ENCODE results near the gene MTR. TPM values are rescaled to one million over a fixed set of nuclear protein-coding genes. Genes with fewer than 3 reads are reported as not detected.

The MTR gene
- 10.0 and 13.8 TPM in 2 replicates for total RNA-seq (2014; rRNA removed; shearing (Covaris generic); ENCODE audit: low replicate concordance)

DNA sequence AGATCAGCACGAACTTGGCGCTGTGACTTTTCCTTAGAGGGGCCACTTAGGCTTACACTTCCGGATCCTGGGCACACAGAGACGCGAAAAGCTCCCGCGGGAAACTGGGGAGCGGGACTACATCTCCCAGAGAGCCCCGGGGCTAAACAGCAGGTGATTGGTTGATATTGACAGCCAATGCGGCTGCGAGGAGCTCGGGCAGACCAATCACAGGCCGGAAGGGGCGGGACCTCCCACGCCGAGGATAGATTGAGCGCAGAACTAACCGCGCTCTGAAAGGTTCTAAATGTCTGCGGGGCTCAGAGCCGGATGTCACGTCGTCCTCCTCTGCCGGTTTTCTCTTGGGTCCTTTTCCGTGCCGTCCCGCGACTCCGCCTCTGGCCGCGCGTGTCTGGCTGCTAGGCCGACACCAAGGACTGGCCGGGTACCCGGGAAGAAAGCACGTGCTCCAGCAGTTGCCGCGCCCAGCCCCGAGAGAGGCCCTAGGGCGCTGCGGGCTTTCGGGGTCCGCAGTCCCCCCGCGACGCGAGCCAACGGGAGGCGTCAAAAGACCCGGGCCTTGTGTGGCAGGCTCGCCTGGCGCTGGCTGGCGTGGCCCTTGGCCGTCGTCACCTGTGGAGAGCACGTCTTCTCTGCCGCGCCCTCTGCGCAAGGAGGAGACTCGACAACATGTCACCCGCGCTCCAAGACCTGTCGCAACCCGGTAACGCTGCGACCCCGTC, at the start of gene MTR:
MTR (plus strand) TSS at position 258 of the 722 bp plus-strand sequence; CDS start at position 670, 412 bp downstream.
- peak; percentile 98 for DNase-seq (ENCODE audit: low read depth)
- in situ Hi-C loops (cut with HindIII; ENCODE audit: low pct_unique_long_range_greater_than_20kb, low sequenced_read_pairs): no loop called here

GRCh38 chr1:236746785-236747184, 48.3 kb upstream of the MTR start:
- in situ Hi-C loops (cut with HindIII; ENCODE audit: low pct_unique_long_range_greater_than_20kb, low sequenced_read_pairs): no loop called here

GRCh38 chr1:236747311-236747985, 47.6 kb upstream of the MTR start:
- in situ Hi-C loops (cut with HindIII; ENCODE audit: low pct_unique_long_range_greater_than_20kb, low sequenced_read_pairs): no loop called here
- DNase-seq (ENCODE audit: low read depth): no peak

More at GRCh38 chr1:236746785-236747184, 48.3 kb upstream of the MTR start:
- DNase-seq (ENCODE audit: low read depth): no peak

- no peak for DNase-seq (ENCODE audit: low read depth)
- in situ Hi-C loops (cut with HindIII; ENCODE audit: low pct_unique_long_range_greater_than_20kb, low sequenced_read_pairs): no loop called here
Measured at GRCh38 chr1:236748268-236748870, 46.7 kb upstream of the MTR start.

DNA sequence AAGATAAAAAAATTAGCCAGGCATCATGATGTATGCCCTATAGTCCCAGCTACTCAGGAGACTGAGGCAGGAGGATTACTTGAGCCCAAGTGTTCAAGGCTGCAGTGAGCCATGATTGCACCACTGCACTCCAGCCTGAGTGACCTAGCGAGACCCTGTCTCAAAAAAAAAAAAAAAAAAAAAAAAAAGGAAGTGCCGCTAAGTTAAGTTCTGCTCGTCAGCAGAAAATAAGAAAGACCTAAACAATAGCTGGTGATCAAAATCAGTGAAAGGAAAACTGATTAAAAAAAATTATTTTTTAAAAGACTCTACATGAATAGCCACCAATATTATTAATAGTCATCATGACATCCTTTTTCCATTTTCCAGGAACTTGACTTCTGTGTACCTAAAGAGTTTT, 44.2 kb upstream of the MTR start:
- in situ Hi-C loops (cut with HindIII; ENCODE audit: low pct_unique_long_range_greater_than_20kb, low sequenced_read_pairs): no loop called here
- no peak for DNase-seq (ENCODE audit: low read depth)

- no peak for DNase-seq (ENCODE audit: low read depth)
- in situ Hi-C loops (cut with HindIII; ENCODE audit: low pct_unique_long_range_greater_than_20kb, low sequenced_read_pairs): no loop called here
Measured at GRCh38 chr1:236751385-236751784, 43.7 kb upstream of the MTR start.

GRCh38 chr1:236751935-236752334, 43.2 kb upstream of the MTR start:
- no peak for DNase-seq (ENCODE audit: low read depth)
- in situ Hi-C loops (cut with HindIII; ENCODE audit: low pct_unique_long_range_greater_than_20kb, low sequenced_read_pairs): no loop called here

DNA sequence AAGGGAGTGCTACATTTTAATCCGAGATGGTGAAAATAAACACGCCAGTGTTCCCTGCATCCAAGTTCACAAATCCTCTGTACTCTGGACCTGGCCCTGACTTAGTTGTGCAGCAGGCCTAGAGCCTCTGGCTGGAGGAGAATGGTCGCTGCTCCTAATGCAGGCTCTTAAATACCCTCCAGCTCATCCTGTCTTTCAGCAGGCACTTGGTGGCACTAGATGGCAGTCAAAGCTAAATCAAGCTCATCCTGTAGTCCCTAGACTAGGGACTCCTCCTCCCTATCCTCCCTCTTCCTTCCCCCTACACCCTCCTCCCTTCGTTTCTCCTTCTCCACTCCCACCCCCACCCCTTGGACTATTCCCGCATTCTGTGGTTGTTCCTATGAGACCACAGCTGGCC, 41.6 kb upstream of the MTR start:
- in situ Hi-C loops (cut with HindIII; ENCODE audit: low pct_unique_long_range_greater_than_20kb, low sequenced_read_pairs): no loop called here
- DNase-seq (ENCODE audit: low read depth): peak; percentile 47

DNA sequence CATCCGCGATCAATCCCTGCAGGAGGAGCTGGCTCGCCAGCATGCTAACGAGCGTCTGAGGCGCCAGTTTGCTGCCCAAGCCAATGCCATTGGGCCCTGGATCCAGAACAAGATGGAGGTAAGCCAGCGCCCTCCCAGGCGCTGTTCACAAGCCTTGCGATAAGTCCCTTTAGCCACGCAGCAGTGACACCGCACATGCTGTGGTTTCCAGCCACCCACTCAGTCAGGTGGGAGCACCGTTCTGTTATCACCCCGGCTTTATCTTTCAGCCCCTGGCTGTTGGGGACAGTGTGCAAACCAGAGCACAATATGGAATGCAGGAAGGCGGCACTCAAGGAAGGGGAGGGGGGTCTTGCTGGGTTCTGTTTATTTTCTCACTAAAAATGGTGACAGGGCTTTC, 41.1 kb upstream of the MTR start:
- in situ Hi-C loops (cut with HindIII; ENCODE audit: low pct_unique_long_range_greater_than_20kb, low sequenced_read_pairs): no loop called here

GRCh38 chr1:236754525-236755210, 40.4 kb upstream of the MTR start:
- in situ Hi-C loops (cut with HindIII; ENCODE audit: low pct_unique_long_range_greater_than_20kb, low sequenced_read_pairs): no loop called here

More for the DNA sequence above, 41.1 kb upstream of the MTR start:
- DNase-seq (ENCODE audit: low read depth): no peak

DNA sequence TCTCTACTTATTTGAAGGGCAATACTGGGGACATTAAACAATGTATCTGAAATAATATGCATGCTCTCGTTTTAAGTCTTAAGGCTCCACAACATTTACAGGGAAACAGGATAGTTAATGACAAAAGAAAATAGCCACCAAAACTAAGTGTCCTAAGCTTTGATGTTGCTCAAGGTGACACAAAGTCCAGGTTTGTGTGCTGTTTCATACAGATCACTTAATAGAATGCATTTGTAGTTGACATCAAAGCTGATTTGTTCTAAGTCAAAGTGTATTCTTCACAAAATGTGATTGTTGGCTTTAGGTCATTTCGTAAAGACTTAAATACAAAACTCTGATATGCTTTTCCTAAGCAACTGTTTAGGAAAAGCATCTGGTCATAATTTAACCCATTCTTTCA, 37.5 kb upstream of the MTR start:
- in situ Hi-C loops (cut with HindIII; ENCODE audit: low pct_unique_long_range_greater_than_20kb, low sequenced_read_pairs): no loop called here
- no peak for DNase-seq (ENCODE audit: low read depth)

More at GRCh38 chr1:236754525-236755210, 40.4 kb upstream of the MTR start:
- DNase-seq (ENCODE audit: low read depth): no peak

DNA sequence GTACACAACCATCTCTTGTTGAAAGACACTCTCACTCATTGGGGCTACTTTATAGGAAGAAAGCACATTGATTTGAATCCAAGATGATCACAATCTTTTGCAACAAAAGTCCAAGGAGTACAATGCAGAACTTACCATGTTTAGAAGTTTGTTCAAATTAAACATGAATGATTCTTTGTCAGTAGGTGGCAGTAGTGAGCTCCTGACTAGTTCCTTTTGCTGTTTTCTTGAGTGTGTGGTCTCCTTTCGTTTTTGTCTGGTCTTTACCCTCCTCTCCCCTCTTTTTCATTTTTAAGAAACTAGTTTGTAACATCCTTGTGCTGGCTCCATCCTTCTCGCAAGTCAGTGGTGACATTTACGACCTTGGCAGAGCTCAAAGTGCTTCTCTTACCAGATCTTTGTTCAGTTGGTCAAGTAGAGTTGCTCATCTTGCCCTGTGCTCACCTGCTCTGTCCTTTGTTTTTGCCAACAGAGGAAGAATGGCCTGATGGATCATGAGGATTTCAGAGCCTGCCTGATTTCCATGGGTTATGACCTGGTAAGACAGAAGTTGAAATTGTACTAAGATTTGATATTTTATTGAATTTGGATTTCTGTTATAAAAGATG, 35.7 kb upstream of the MTR start:
- in situ Hi-C loops (cut with HindIII; ENCODE audit: low pct_unique_long_range_greater_than_20kb, low sequenced_read_pairs): no loop called here

DNA sequence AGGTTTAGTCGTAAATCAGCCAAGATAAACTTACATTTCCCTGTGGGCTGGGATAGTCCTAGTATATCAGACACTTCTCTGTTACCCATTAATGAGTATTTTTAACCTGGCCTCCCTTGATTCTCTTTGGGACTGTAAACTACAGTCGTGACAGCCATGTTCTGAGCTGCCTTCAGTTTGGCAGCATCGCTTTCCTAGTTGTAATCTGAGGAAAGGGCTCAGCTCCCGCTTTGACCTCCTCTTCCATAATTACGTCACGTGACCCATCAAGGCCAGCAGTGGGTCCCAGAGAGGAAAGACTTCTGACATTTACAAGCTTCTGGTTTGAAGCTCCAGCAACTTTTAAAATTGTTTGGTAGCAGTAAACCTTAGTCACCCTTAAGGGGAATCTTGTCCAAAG, 34.6 kb upstream of the MTR start:
- DNase-seq (ENCODE audit: low read depth): no peak
- in situ Hi-C loops (cut with HindIII; ENCODE audit: low pct_unique_long_range_greater_than_20kb, low sequenced_read_pairs): no loop called here

More for the DNA sequence above, 35.7 kb upstream of the MTR start:
- peak; percentile 25 for DNase-seq (ENCODE audit: low read depth)

GRCh38 chr1:236760986-236761385, 34.1 kb upstream of the MTR start:
- in situ Hi-C loops (cut with HindIII; ENCODE audit: low pct_unique_long_range_greater_than_20kb, low sequenced_read_pairs): no loop called here
- no peak for DNase-seq (ENCODE audit: low read depth)

DNA sequence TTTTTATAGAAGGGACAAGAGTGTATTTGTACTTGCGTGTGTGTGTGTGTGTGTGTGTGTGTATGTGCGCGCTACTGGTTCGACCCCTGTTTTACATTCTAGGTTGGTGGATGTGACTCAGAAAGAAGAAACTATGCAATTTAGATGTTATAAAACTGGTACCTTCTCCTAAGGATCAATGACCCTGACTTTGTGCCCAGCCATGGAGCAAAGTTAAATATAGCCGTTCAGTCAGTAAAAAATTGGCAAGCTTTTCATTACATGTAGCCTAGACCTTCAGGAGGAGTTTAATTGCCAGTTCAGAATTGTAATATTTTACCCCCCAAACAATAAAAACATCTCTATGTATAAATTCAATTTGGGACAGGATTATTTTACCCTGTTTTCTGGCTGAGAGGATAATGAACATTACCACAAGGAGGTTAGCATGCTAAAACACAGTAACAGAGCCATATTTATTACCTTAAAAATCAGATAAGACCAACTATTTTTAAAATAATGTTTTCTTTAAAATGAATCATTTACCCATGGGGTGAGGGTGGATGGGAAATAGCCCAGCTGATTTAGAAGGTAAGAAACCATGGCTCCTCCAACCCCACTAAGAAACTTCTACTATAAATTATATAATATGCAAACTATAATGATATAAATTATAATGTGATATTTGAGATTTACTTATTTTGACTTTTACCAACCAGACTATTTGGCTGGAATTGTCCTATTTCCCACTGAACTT, 33.5 kb upstream of the MTR start:
- in situ Hi-C loops (cut with HindIII; ENCODE audit: low pct_unique_long_range_greater_than_20kb, low sequenced_read_pairs): no loop called here

DNA sequence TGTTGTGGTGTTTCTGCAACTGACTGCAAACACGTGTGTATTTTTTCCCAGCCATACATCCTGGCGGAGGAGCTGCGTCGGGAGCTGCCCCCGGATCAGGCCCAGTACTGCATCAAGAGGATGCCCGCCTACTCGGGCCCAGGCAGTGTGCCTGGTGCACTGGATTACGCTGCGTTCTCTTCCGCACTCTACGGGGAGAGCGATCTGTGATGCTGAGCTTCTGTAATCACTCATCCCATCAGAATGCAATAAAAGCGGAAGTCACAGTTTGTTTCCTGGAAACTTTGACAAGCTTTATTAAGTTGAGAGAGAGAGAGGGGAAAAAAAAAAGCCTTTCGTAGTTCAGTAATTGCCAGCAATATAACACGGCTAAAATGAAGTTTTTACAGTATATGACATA, 32.7 kb upstream of the MTR start:
- no peak for DNase-seq (ENCODE audit: low read depth)
- in situ Hi-C loops (cut with HindIII; ENCODE audit: low pct_unique_long_range_greater_than_20kb, low sequenced_read_pairs): no loop called here

More for the DNA sequence above, 33.5 kb upstream of the MTR start:
- no peak for DNase-seq (ENCODE audit: low read depth)

DNA sequence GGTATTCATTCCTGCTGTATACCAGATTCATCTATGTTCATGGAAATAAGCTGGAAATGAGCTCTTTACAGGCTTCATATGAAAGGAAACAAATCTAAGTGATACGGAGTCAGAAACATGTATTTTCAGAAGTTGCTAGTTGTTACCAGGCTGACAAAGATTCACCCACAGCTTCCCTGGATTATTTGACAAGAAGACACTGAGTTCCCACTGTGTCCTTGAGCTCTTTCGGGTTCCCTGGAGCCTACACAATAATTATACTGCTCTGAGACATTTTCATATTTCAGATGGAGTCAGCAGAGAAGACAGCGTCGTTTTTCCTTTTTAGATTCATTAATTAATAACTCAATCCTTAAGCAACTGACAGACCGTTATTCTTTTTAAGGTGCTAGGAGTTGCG, 29.3 kb upstream of the MTR start:
- no peak for DNase-seq (ENCODE audit: low read depth)
- in situ Hi-C loops (cut with HindIII; ENCODE audit: low pct_unique_long_range_greater_than_20kb, low sequenced_read_pairs): no loop called here

GRCh38 chr1:236766506-236766905, 28.6 kb upstream of the MTR start:
- DNase-seq (ENCODE audit: low read depth): no peak
- in situ Hi-C loops (cut with HindIII; ENCODE audit: low pct_unique_long_range_greater_than_20kb, low sequenced_read_pairs): no loop called here

Data from Caki2 (cell line).